Tibial artery (tissue), 4 donors: Measurements from ENCODE around the gene MACROD2.

Experiments used
- DNase-seq, 2 donors: peaks; one replicate each; pipeline ENCODE4 v3.0.0-alpha.2; 2019
- H3K27ac ChIP-seq, 2 donors: fragments of 200-600 bp; sonication (generic) in 1 of 2; 1 replicate in 1 of 2; 2 replicates in 1 of 2; pipeline ENCODE4 v1.5.1; 2018 to 2019; ENCODE audit warnings: mild to moderate bottlenecking in 1 of 2
- H3K27me3 ChIP-seq, 2 donors: fragments of 200-600 bp; sonication (generic) in 1 of 2; one replicate each; pipeline versions ENCODE4 v1.5.1 to v1.6.0; 2016 to 2019
- H3K36me3 ChIP-seq, 3 donors: fragments of 200-600 bp; sonication (generic) in 2 of 3; one replicate each; pipeline ENCODE4 v1.5.1; 2016 to 2019; ENCODE audit warnings: mild to moderate bottlenecking in 2 of 3
- H3K4me1 ChIP-seq, 4 donors: fragments of 200-600 bp; sonication (generic) in 2 of 4; 1 replicate in 3 of 4; 2 replicates in 1 of 4; pipeline ENCODE4 v1.5.1; 2016 to 2019
- H3K4me3 ChIP-seq, 2 donors: fragments of 200-600 bp; sonication (generic) in 1 of 2; 1 replicate in 1 of 2; 2 replicates in 1 of 2; pipeline ENCODE4 v1.5.1; 2018 to 2019; ENCODE audit warnings: mild to moderate bottlenecking in 2 of 2
- H3K9me3 ChIP-seq, 3 donors: fragments of 200-600 bp; sonication (generic) in 1 of 3; one replicate each; pipeline ENCODE4 v1.5.1; 2016 to 2019
- intact Hi-C: fragments of 100-400 bp; cut with DNase I; formaldehyde crosslinking; loops from one replicate; pipeline ENCODE4 v1.15.0; 2023; ENCODE audit warnings: low total_unique reads
- TF ChIP-seq, protein P1 (sequence below), 2 experiments: fragments of 200-600 bp in 1 of 2; fragments of 450-650 bp in 1 of 2; IDR thresholded peaks; one replicate each; pipeline ENCODE4 v1.5.1; 2017 to 2019; ENCODE audit warnings: antibody characterized with exemption in 2 of 2, mild to moderate bottlenecking in 1 of 2, moderate library complexity in 1 of 2

MACROD2 gene

GRCh38 chr20:15100506-15101160 is 1105.3 kb downstream of the MACROD2 start:
- TF ChIP-seq, protein P1, sequence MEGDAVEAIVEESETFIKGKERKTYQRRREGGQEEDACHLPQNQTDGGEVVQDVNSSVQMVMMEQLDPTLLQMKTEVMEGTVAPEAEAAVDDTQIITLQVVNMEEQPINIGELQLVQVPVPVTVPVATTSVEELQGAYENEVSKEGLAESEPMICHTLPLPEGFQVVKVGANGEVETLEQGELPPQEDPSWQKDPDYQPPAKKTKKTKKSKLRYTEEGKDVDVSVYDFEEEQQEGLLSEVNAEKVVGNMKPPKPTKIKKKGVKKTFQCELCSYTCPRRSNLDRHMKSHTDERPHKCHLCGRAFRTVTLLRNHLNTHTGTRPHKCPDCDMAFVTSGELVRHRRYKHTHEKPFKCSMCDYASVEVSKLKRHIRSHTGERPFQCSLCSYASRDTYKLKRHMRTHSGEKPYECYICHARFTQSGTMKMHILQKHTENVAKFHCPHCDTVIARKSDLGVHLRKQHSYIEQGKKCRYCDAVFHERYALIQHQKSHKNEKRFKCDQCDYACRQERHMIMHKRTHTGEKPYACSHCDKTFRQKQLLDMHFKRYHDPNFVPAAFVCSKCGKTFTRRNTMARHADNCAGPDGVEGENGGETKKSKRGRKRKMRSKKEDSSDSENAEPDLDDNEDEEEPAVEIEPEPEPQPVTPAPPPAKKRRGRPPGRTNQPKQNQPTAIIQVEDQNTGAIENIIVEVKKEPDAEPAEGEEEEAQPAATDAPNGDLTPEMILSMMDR (IDR thresholded peaks at IDR 0.05) = no peak
- H3K27me3 ChIP-seq = no peaks in the 10 kb centered on the region
- H3K36me3 ChIP-seq = no peaks in the 10 kb centered on the region
- peaks cover 0 to 8% (median 0%) of the 10 kb centered on the region in 4 donors for H3K4me1 ChIP-seq
- H3K27ac ChIP-seq = no peak overlapping the region
- intact Hi-C loops = no loop called here
- H3K4me3 ChIP-seq = no peak overlapping the region
- no peaks in the 10 kb centered on the region for H3K9me3 ChIP-seq
- no peak for DNase-seq

GRCh38 chr20:15107931-15108330 is 1112.6 kb downstream of the MACROD2 start:
- Histone ChIP-seq H3K36me3 (no peaks in the 10 kb centered on the region), H3K4me3 (no peak overlapping the region), H3K27ac (no peak overlapping the region), H3K27me3 (no peaks in the 10 kb centered on the region), H3K9me3 (no peaks in the 10 kb centered on the region), H3K4me1 (no peaks in the 10 kb centered on the region)
- DNase-seq = no peak
- TF ChIP-seq, protein P1 (IDR thresholded peaks at IDR 0.05) = no peak
- intact Hi-C loops = no loop called here

DNA sequence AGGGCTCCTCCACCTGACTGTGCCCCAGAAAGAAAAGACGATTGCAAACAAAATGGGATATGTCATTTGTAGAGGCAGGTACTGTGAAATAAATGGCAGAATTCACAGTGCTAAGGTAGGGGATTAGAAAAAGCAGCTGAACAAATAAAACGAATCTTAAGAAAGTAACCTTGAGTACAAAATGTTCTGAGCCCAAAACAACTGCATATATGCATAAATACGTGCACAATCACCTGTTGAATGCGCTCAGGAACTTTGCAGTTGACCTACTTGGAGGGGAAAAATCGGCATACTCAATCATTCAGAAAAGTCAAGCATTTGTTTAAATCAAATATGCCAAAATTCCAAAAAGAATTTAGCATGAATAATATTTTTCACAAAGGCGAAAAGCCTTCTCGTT is 1114.2 kb downstream of the MACROD2 start:
- Histone ChIP-seq H3K36me3 (no peaks in the 10 kb centered on the region), H3K27me3 (no peaks in the 10 kb centered on the region), H3K27ac (no peak overlapping the region), H3K4me3 (no peak overlapping the region), H3K9me3 (no peaks in the 10 kb centered on the region), H3K4me1 (no peaks in the 10 kb centered on the region)
- no peak for DNase-seq
- intact Hi-C loops = no loop called here
- TF ChIP-seq, protein P1 (IDR thresholded peaks at IDR 0.05) = no peak

DNA sequence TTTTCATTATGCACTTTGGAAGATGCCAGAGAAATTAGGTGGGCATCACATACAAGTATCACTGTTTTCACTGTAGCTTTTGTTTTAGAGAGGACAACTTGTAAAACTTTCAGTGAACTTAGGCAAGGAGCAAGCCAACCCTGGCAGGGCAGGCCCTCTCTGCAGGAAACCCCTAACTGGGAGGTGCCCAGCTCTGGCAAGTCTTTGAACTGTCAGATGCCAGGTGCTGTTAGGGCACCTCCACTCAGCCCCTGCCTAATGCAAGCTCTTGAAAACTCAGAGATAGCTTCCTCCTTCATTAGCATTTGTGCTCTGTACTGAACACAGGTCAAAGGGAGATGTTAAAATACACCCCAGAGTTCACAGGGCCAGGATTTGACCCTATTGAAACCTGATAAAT is 1116.3 kb downstream of the MACROD2 start:
- Histone ChIP-seq H3K4me3 (no peak overlapping the region), H3K4me1 (no peaks in the 10 kb centered on the region), H3K27ac (no peak overlapping the region), H3K9me3 (no peaks in the 10 kb centered on the region), H3K27me3 (no peaks in the 10 kb centered on the region), H3K36me3 (no peaks in the 10 kb centered on the region)
- no peak for DNase-seq
- TF ChIP-seq, protein P1 (IDR thresholded peaks at IDR 0.05) = no peak
- intact Hi-C loops = no loop called here

- intact Hi-C loops = no loop called here
- no peak overlapping the region for H3K4me3 ChIP-seq
- no peak for DNase-seq
- TF ChIP-seq, protein P1 (IDR thresholded peaks at IDR 0.05) = no peak
- H3K27ac ChIP-seq = no peak overlapping the region
- no peaks in the 10 kb centered on the region for H3K9me3 ChIP-seq
- no peaks in the 10 kb centered on the region for H3K4me1 ChIP-seq
- no peaks in the 10 kb centered on the region for H3K36me3 ChIP-seq
- no peaks in the 10 kb centered on the region for H3K27me3 ChIP-seq
Measured at GRCh38 chr20:15113144-15113773, 1117.9 kb downstream of the MACROD2 start.
